GM12892 (cell line): Measurements from ENCODE around the gene TOX3.

ENCODE experiments used
- POLR2A ChIP-seq: IDR thresholded peaks from 2 replicates; pipeline ENCODE4 v1.6.1; 2011; ENCODE audit warnings: low read depth, low read length, control low read depth
- POLR2AphosphoS5 ChIP-seq: IDR thresholded peaks from 2 replicates; pipeline ENCODE4 v1.6.1; 2011; ENCODE audit warnings: low read depth, low read length, control low read depth
- TAF1 ChIP-seq: IDR thresholded peaks from 2 replicates; pipeline ENCODE4 v1.6.1; 2011; ENCODE audit warnings: low read depth, mild to moderate bottlenecking, control low read depth, low read length, borderline replicate concordance

DNA sequence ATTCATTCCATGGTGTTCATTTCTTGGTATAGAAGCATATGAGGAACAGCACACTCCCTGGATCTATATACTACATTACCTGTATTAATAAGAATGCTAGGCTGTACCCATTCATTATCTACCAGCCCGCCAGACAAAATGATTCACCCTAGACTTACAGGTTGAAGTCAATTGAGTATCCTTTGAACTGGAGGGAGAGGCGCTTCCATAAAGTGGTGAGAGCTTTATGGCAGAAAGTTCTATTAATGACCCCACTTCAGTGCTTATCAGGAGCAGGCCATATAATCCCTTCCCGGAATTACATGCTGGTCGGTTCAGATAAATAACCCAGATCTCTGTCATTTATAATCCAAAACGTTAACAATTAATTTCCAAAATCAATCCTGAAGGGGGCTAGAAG is 44.5 kb upstream of the TOX3 start:
- no peak for TF ChIP-seq POLR2AphosphoS5
- TF ChIP-seq POLR2A = no peak
- TF ChIP-seq TAF1 = no peak
